ENCODE data around the gene ITGAE.
"Not testable (repeated sequence)": the region's sequence is repeated elsewhere in the genome, so short reads cannot be mapped to it uniquely, and the experiment has no call there.

ITGAE gene

GRCh38 chr17:3761036-3761917 is 39.7 kb downstream of the ITGAE start:
- DNase-seq (ENCODE audit: low read depth), result no peak

- DNase-seq (ENCODE audit: low read depth), result no peak
Observed at GRCh38 chr17:3759597-3760216, 41.3 kb downstream of the ITGAE start.

GRCh38 chr17:3755335-3756030 is 45.5 kb downstream of the ITGAE start:
- no peak for DNase-seq (ENCODE audit: low read depth)

- DNase-seq (ENCODE audit: low read depth), result no peak
Observed at GRCh38 chr17:3754458-3755334, 46.3 kb downstream of the ITGAE start.

DNA sequence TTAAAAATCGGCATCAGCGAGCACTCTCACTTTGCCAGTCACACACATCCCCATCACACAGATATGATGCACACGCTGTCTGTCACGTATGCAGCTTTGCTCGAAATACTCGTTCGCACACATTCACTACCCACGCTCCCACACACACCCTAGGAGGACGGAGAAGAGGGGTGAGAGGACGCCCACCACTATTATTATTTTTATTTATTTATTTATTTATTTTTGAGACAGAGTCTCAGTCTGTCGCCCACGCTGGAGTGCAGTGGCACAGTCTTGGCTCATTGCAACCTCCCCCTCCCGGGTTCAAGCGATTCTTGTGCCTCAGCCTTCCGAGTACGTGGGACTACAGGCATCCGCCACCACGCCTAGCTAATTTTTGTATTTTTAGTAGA is 46.9 kb downstream of the ITGAE start:
- DNase-seq (ENCODE audit: low read depth), result no peak

- no peak for DNase-seq (ENCODE audit: low read depth)
Observed at GRCh38 chr17:3753624-3754023, 47.4 kb downstream of the ITGAE start.

- no peak for DNase-seq (ENCODE audit: low read depth)
Observed at GRCh38 chr17:3751836-3752235, 49.2 kb downstream of the ITGAE start.

- DNase-seq (ENCODE audit: low read depth), result no peak
Observed at GRCh38 chr17:3750926-3751325, 50.1 kb downstream of the ITGAE start.

GRCh38 chr17:3750296-3750695 is 50.7 kb downstream of the ITGAE start:
- no peak for DNase-seq (ENCODE audit: low read depth)

- DNase-seq (ENCODE audit: low read depth), result no peak
Observed at GRCh38 chr17:3748576-3748975, 52.4 kb downstream of the ITGAE start.

GRCh38 chr17:3747805-3748204 is 53.2 kb downstream of the ITGAE start:
- no peak for DNase-seq (ENCODE audit: low read depth)

DNA sequence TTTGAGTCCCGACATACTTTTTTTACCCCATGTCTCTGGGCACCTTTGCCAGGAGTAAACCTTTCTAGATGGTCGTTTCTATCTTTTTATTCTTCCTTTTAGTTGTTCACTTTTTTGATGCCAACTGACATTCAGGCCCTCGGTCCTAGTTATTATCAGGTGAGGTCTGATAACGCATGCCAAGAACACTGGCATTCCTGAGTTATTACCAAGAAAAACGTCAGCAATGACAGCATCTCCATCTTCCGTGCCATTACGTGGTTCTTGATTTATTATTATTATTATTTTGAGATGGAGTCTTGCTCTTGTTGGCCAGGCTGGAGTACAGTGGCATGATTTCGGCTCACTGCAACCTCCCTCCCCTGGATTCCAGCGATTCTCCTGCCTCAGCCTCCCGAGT is 55.9 kb downstream of the ITGAE start:
- no peak for DNase-seq (ENCODE audit: low read depth)

DNA sequence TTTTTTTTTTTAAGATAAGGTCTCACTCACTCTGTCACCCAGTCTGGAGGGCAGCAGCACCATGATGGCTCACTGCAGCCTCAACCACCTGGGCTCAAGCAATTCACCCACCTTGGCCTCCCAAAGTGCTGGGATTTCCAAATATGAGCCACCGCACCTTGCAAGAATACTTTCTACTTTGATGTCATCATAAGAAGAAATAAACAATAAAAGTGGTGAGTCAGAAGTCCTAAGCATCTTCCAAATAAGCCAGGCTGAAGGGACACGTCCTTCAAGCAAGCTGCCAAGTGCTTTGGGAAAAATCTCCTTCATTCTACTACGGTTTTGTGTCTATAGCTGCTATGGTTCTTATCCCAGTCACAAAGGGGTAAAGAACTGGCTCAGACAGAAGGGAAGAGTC is 57.0 kb downstream of the ITGAE start:
- no peak for DNase-seq (ENCODE audit: low read depth)

- DNase-seq (ENCODE audit: low read depth), result no peak
Observed at GRCh38 chr17:3740611-3741073, 60.3 kb downstream of the ITGAE start.

GRCh38 chr17:3739422-3740124 is 61.4 kb downstream of the ITGAE start:
- no peak for DNase-seq (ENCODE audit: low read depth)

DNA sequence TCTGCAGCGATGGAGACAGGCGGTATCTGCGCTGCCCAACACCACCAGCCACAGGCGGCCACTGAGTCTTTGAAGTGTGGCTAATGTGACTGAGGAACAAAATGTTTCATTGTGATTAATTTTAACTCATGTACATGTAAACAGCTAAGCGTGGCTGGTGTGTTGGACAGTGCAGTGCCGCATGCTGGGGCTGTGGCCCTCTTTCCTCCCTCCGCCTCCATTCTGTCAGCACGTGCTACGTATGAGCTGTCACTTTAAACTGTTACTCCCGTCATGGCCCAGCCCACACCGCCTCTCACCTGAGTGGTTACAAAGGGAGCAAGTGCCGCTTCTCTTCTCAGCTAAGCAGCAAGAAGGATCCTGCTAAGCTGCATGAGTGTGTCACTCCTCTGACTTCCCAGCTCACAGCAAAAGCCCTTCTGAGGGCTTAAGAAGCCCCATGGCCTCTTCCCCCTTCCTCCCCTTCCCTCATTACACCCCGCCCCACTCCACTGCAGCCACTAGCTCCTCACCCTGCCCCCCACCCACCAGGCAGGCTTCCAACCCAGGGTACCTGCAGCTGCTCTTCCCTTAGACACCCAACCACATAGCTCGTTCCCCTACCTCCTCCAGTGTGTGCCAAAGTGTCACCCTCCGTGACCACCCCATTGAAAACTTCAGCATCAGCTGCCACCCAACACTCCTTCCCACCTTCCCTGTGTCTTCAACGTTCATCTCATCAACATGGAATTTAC is 62.3 kb downstream of the ITGAE start:
- DNase-seq (ENCODE audit: low read depth), result no peak

- DNase-seq (ENCODE audit: low read depth), result no peak
Observed at GRCh38 chr17:3735515-3735914, 65.5 kb downstream of the ITGAE start.

DNA sequence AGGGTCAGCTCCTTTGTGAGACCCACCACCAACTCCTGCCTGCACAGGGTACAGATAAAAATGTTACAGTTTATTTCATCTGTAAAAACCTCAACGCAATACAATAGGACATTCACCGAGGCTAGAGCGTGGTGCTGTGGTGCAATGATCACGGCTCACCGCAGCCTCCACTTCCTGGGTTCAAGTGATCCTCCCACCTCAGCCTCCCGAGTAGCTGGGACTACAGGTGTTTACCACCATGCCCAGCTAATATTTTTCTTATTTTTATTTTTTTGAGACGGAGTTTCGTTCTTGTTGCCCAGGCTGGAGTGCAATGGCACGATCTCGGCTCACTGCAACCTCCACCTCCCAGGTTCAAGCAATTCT is 66.1 kb downstream of the ITGAE start:
- not testable (repeated sequence) for DNase-seq (ENCODE audit: low read depth)

DNA sequence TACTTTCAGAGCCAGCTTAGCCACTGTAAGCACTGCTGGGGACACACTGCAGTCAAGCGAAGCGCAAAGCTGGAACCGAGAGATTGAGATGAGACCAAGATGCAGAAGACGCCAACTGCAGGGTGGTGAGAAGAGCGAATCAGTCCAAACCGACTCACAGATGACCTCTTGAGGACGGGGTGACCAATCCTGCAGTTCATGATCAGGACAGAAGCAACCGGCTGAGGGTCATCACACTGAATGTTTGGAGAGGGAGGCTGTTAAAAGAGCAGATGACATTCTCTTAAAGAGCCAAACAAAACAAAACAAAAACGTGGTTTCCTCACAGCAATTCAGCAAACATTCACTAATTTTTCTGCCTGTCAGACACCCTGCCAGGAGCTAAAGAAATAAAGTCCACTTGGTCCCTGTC is 68.8 kb downstream of the ITGAE start:
- no peak for DNase-seq (ENCODE audit: low read depth)

GRCh38 chr17:3730881-3731429 is 70.0 kb downstream of the ITGAE start:
- DNase-seq (ENCODE audit: low read depth), result no peak

All from CMK (cell line).